HepG2 (cell line): ENCODE results near the gene PAQR6. TPM values are rescaled to one million over a fixed set of nuclear protein-coding genes. Genes with fewer than 3 reads are reported as not detected.

ENCODE experiments used
- ATAC-seq: fragments of 200-7000 bp; cut with Tn5 transposase; 3 replicates; pipeline ENCODE4 v1.9.1; 2020; ENCODE audit warnings: mild to moderate bottlenecking, moderate library complexity
- BruUV-seq: library from RNA; stranded (reverse); fragments of 400-500 nt; replicated peaks from 2 replicates; lab custom pipeline; 2021; lab: Mats Ljungman, UMichigan
- CTCF ChIA-PET: fragments of 300-600 bp; formaldehyde crosslinking; extraction: SDS; loops from one replicate; lab custom pipeline; 2021; ENCODE audit warnings: low total read pairs, inconsistent platforms, low intra/inter-chr PET ratio; lab: Yijun Ruan, JAX
- POLR2A ChIA-PET: fragments of 350-600 bp; sonication (Branson Sonifier 250); formaldehyde crosslinking; loops from one replicate; lab custom pipeline; 2020; ENCODE audit warnings: antibody characterized with exemption, inconsistent platforms; lab: Yijun Ruan, JAX
- DNase-seq: peaks from one replicate; pipeline ENCODE4 v3.0.0-alpha.2; 2015; ENCODE audit warnings: low spot score
- FAIRE-seq: peaks from 3 replicates; lab custom pipeline; 2011; peaks lifted over from hg19 to GRCh38; lab: Jason Lieb, UNC
- H2AFZ ChIP-seq: one replicate; pipeline ENCODE4 v1.6.1; 2011; ENCODE audit warnings: low read length, inconsistent platforms
- H3K27ac ChIP-seq: fragments of 300-600 bp; 3 replicates; pipeline ENCODE4 v1.8.0; 2011; ENCODE audit warnings: mixed run types, mild to moderate bottlenecking, mixed read lengths, low read length, inconsistent platforms; ENCODE audit not compliant: insufficient read depth; ENCODE audit errors: extremely low read length
- H3K27me3 ChIP-seq, 2 experiments: fragments of 200-600 bp in 1 of 2; 2 replicates in 1 of 2; 3 replicates in 1 of 2; pipeline versions ENCODE4 v1.6.0 to v1.8.0; 2011; ENCODE audit warnings: low read length in 2 of 2, mild to moderate bottlenecking in 2 of 2, moderate library complexity in 2 of 2, inconsistent platforms in 1 of 2; ENCODE audit not compliant: insufficient read depth in 2 of 2, control insufficient read depth in 1 of 2
- H3K36me3 ChIP-seq, 2 experiments: fragments of 200-600 bp in 1 of 2; replicated peaks in 1 of 2; 2 replicates in 1 of 2; 3 replicates in 1 of 2; pipeline versions ENCODE4 v1.5.1 to v1.8.0; 2011; ENCODE audit warnings: low read length in 2 of 2, inconsistent platforms in 1 of 2; ENCODE audit not compliant: insufficient read depth in 2 of 2, control insufficient read depth in 1 of 2
- H3K4me1 ChIP-seq: 2 replicates; pipeline ENCODE4 v1.5.1; 2012; ENCODE audit warnings: low read length, inconsistent platforms; ENCODE audit not compliant: insufficient read depth
- H3K4me2 ChIP-seq: 2 replicates; pipeline ENCODE4 v1.6.0; 2011; ENCODE audit warnings: low read depth, low read length, inconsistent platforms
- H3K4me3 ChIP-seq, 3 experiments: fragments of 200-600 bp in 1 of 3; sonication (generic), shearing (Covaris generic) in 1 of 3; replicated peaks in 1 of 3; 2 replicates each; pipeline ENCODE4 v1.5.1; 2011 to 2016; ENCODE audit warnings: low read length in 3 of 3, inconsistent platforms in 2 of 3, low read depth in 2 of 3, mild to moderate bottlenecking in 2 of 3, control low read depth in 1 of 3, mixed read lengths in 1 of 3; ENCODE audit not compliant: insufficient read depth in 1 of 3
- H3K79me2 ChIP-seq: one replicate; pipeline ENCODE4 v1.6.1; 2011; ENCODE audit warnings: low read length, inconsistent platforms; ENCODE audit not compliant: insufficient read depth
- H3K9ac ChIP-seq: 2 replicates; pipeline ENCODE4 v1.6.0; 2011; ENCODE audit warnings: mild to moderate bottlenecking, low read depth, low read length, inconsistent platforms; ENCODE audit not compliant: insufficient read depth
- H3K9me3 ChIP-seq: 2 replicates; pipeline ENCODE4 v1.5.1; 2012; ENCODE audit warnings: mild to moderate bottlenecking, low read length
- H4K20me1 ChIP-seq: 2 replicates; pipeline ENCODE4 v1.6.0; 2011; ENCODE audit warnings: inconsistent platforms, mild to moderate bottlenecking, low read length, moderate library complexity; ENCODE audit not compliant: insufficient read depth
- DNMT1 ChIP-seq: sonication (generic); formaldehyde crosslinking; IDR thresholded peaks from 2 replicates; pipeline ENCODE4 v1.5.1; 2020; ENCODE audit warnings: mild to moderate bottlenecking, missing genetic modification reagents
- NFYC ChIP-seq: IDR thresholded peaks from 2 replicates; pipeline ENCODE4 v1.6.1; 2016; ENCODE audit warnings: missing genetic modification reagents, missing compliant biosample characterization
- PRMT3 ChIP-seq: sonication (generic); formaldehyde crosslinking; IDR thresholded peaks from 2 replicates; pipeline ENCODE4 v1.8.1; 2022; ENCODE audit warnings: low read depth, mild to moderate bottlenecking, moderate library complexity, missing genetic modification reagents, borderline replicate concordance
- RFX5 ChIP-seq: IDR thresholded peaks from 2 replicates; pipeline ENCODE4 v1.6.1; 2011; ENCODE audit warnings: low read depth, low read length, improper control_type of control experiment
- ZNF672 ChIP-seq: sonication (generic); formaldehyde crosslinking; IDR thresholded peaks from 2 replicates; pipeline ENCODE4 v1.8.1; 2022; ENCODE audit warnings: missing genetic modification reagents
- WGBS: methylation state at CpG from one replicate; pipeline ENCODE4 v1.1.6; 2017; ENCODE audit warnings: low lambda C conversion rate; 5-methylcytosine and 5-hydroxymethylcytosine counted together
- in situ Hi-C: cut with HindIII; loops from 2 replicates; pipeline ENCODE4 v1.10.0; 2017; ENCODE audit warnings: low pct_unique_long_range_greater_than_20kb; ENCODE audit not compliant: extremely low pct_ligation_motif_present
- intact Hi-C: fragments of 100-400 bp; cut with micrococcal nuclease; formaldehyde crosslinking; loops from one replicate; pipeline ENCODE4 v1.10.0; 2022; ENCODE audit not compliant: unreplicated experiment
- polyA plus RNA-seq, 8 experiments: library from polyadenylated mRNA; depleted of rRNA in 3 of 8; stranded (reverse) in 7 of 8; unstranded in 1 of 8; fragments of >200 nt; fragmentation: Illumina TruSeq in 4 of 8; extraction: Trizol in 4 of 8; gene quantifications; 2 replicates each; pipeline versions ENCODE4 v1.2.1 to v1.2.3, GENCODE V29; 2011 to 2016; ENCODE audit warnings: low read depth in 4 of 8, missing spikeins in 1 of 8, mixed read lengths in 1 of 8; ENCODE audit not compliant: insufficient read depth in 1 of 8
- total RNA-seq, 5 experiments: library from RNA; depleted of rRNA; stranded (reverse); fragments of >200 nt; fragmentation: Illumina TruSeq; extraction: Trizol; gene quantifications; 2 replicates each; pipeline ENCODE4 v1.2.3, GENCODE V29; 2016; ENCODE audit warnings: low read depth in 1 of 5
- TF ChIP-seq, protein P1 (sequence below): sonication (generic); formaldehyde crosslinking; IDR thresholded peaks from 2 replicates; pipeline ENCODE4 v1.8.0; 2022; ENCODE audit warnings: low read depth, missing genetic modification reagents
- TF ChIP-seq, protein P2 (sequence below): sonication (generic); formaldehyde crosslinking; IDR thresholded peaks from 2 replicates; pipeline ENCODE4 v1.4.0; 2020; ENCODE audit warnings: mild to moderate bottlenecking, missing genetic modification reagents

The PAQR6 gene
- total and polyA plus RNA-seq, 2 of the 13 experiments (the other 11 are each of a cell fraction or from before 2014, with no cell fraction given) = 0.82 to 1.4 TPM

DNA sequence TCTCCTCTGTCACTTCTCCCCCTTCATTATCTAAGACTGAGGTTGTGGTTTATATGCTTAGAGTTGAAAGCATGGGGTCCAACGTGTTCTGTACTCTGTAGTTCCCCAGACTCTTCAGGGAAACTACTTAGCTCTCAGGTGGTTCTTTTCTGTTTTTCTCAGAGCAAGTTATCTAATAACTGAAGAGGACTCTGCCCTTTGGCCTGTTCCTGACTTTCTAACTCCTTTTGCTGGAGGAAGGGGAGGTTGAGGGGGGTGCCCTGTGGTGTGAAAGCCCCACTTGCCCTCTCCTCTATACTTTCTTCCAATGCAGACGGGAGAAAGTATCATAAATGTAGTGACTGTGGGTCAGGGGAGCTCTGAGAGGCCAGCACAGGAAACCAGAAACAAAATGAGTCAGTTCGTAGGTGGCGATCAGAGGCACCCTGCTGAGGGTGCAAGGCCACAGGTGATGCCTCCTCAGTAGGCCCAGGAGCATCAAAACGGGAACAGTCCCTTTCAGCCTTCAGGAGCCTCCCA lies 49.0 kb downstream of the PAQR6 start:
- H4K20me1 ChIP-seq = no peaks in the 10 kb centered on the region
- DNase-seq = no peak
- H3K4me3 ChIP-seq = no peak overlapping the region
- TF ChIP-seq DNMT1 (CRISPR knock-in tag) (no peak), PRMT3 (CRISPR knock-in tag) (no peak), ZNF672 (CRISPR knock-in tag) (no peak), RFX5 (no peak), NFYC (CRISPR knock-in tag) (no peak)
- TF ChIP-seq, protein P1, sequence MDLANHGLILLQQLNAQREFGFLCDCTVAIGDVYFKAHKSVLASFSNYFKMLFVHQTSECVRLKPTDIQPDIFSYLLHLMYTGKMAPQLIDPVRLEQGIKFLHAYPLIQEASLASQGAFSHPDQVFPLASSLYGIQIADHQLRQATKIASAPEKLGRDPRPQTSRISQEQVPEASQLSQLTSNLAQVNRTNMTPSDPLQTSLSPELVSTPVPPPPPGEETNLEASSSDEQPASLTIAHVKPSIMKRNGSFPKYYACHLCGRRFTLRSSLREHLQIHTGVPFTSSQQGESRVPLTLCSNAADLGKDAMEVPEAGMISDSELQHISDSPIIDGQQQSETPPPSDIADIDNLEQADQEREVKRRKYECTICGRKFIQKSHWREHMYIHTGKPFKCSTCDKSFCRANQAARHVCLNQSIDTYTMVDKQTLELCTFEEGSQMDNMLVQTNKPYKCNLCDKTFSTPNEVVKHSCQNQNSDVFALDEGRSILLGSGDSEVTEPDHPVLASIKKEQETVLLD (CRISPR knock-in tag) = no peak
- TF ChIP-seq, protein P2, sequence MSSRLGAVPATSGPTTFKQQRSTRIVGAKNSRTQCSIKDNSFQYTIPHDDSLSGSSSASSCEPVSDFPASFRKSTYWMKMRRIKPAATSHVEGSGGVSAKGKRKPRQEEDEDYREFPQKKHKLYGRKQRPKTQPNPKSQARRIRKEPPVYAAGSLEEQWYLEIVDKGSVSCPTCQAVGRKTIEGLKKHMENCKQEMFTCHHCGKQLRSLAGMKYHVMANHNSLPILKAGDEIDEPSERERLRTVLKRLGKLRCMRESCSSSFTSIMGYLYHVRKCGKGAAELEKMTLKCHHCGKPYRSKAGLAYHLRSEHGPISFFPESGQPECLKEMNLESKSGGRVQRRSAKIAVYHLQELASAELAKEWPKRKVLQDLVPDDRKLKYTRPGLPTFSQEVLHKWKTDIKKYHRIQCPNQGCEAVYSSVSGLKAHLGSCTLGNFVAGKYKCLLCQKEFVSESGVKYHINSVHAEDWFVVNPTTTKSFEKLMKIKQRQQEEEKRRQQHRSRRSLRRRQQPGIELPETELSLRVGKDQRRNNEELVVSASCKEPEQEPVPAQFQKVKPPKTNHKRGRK (CRISPR knock-in tag) = no peak
- no TSS peak for BruUV-seq
- ATAC-seq = no peak
- POLR2A ChIA-PET = interaction anchor here (3.6 kb wide), 1 partner anchor 14 kb away, joined by 32 read pairs; the partner anchor contains the start of gene PMF1
- H3K9ac ChIP-seq = 0 out of 2 replicates have a peak overlapping the region, but pooled peaks have one; percentile 12
- H3K4me1 ChIP-seq = peaks cover 50% of the 10 kb centered on the region
- intact Hi-C loops = no loop called here
- H3K27me3 ChIP-seq = no peaks in the 10 kb centered on the region; a peak in 1 of 5 replicates
- H3K36me3 ChIP-seq = peaks cover 14 to 33% of the 10 kb centered on the region in 2 experiments
- CTCF ChIA-PET = no interaction called here
- H3K9me3 ChIP-seq = no peaks in the 10 kb centered on the region
- H3K79me2 ChIP-seq = peaks cover 36% of the 10 kb centered on the region
- no peak for FAIRE-seq
- no peak overlapping the region for H2AFZ ChIP-seq
- H3K4me2 ChIP-seq = peak overlapping the region; percentile 37; the same call in 1 of the 2 replicates
- peak overlapping the region; percentile 15 for H3K27ac ChIP-seq
- in situ Hi-C loops = no loop called here
- 86% methylated on average over 5 of the region's 5 CpGs for whole genome bisulfite sequencing
